K562 (cell line): Measurements from ENCODE around the gene LAMTOR1. TPM values are rescaled to one million over a fixed set of nuclear protein-coding genes. Genes with fewer than 3 reads are reported as not detected.

Experiments
- ATAC-seq: fragments of 200-7000 bp; cut with Tn5 transposase; 3 replicates; pipeline ENCODE4 v1.9.1; 2020; ENCODE audit warnings: moderate library complexity
- BruUV-seq: library from RNA; stranded (reverse); fragments of 400-500 nt; replicated peaks from 2 replicates; lab custom pipeline; 2021; lab: Mats Ljungman, UMichigan
- CTCF ChIA-PET: fragments of 300-600 bp; formaldehyde crosslinking; extraction: SDS; loops from one replicate; lab custom pipeline; 2021; ENCODE audit warnings: low intra/inter-chr PET ratio; lab: Yijun Ruan, JAX
- POLR2A ChIA-PET: fragments of 300-600, 350-650 bp; sonication (Branson Sonifier 250); formaldehyde crosslinking; extraction: SDS; loops from one replicate; lab custom pipeline; 2021; ENCODE audit warnings: antibody characterized with exemption, inconsistent platforms; lab: Yijun Ruan, JAX
- DNase-seq, 4 experiments: peaks; one replicate each; pipeline versions ENCODE4 v3.0.0 to v3.0.0-alpha.2; 2011 to 2018; ENCODE audit warnings: low spot score in 3 of 4, mixed read lengths in 3 of 4; ENCODE audit errors: extremely low read depth in 1 of 4
- FAIRE-seq: peaks from 2 replicates; lab custom pipeline; 2011; peaks lifted over from hg19 to GRCh38; lab: Jason Lieb, UNC
- H2AFZ ChIP-seq: 2 replicates; pipeline ENCODE4 v1.6.0; 2011; ENCODE audit warnings: low read depth, low read length, control low read depth, inconsistent platforms
- H3K27ac ChIP-seq: fragments of 200-600 bp; 3 replicates; pipeline ENCODE4 v1.8.0; 2011; ENCODE audit warnings: low read depth, mild to moderate bottlenecking, control low read depth, inconsistent platforms, low read length, moderate library complexity, mixed read lengths; ENCODE audit errors: extremely low read depth
- H3K27me3 ChIP-seq, 2 experiments: fragments of 300-600 bp in 1 of 2; 2 replicates in 1 of 2; 3 replicates in 1 of 2; pipeline versions ENCODE4 v1.6.0 to v1.8.0; 2011; ENCODE audit warnings: inconsistent platforms in 2 of 2, low read length in 2 of 2, mild to moderate bottlenecking in 1 of 2, mixed read lengths in 1 of 2, moderate library complexity in 1 of 2; ENCODE audit not compliant: control insufficient read depth in 2 of 2, insufficient read depth in 2 of 2
- H3K36me3 ChIP-seq: fragments of 300-600 bp; 3 replicates; pipeline ENCODE4 v1.8.0; 2011; ENCODE audit warnings: mild to moderate bottlenecking, low read length, inconsistent platforms; ENCODE audit not compliant: control insufficient read depth, insufficient read depth
- H3K4me1 ChIP-seq, 2 experiments: fragments of 200-600 bp in 1 of 2; replicated peaks in 1 of 2; 2 replicates in 1 of 2; 3 replicates in 1 of 2; pipeline versions ENCODE4 v1.5.1 to v1.8.0; 2011; ENCODE audit warnings: inconsistent platforms in 2 of 2, low read length in 2 of 2, mild to moderate bottlenecking in 1 of 2, mixed read lengths in 1 of 2, moderate library complexity in 1 of 2; ENCODE audit not compliant: control insufficient read depth in 2 of 2, insufficient read depth in 2 of 2
- H3K4me2 ChIP-seq: 2 replicates; pipeline ENCODE4 v1.6.1; 2011; ENCODE audit warnings: low read length, control low read depth, inconsistent platforms, mixed read lengths; ENCODE audit not compliant: insufficient read depth
- H3K4me3 ChIP-seq: fragments of 200-600 bp; sonication (generic), shearing (Covaris generic); 2 replicates; pipeline ENCODE4 v1.5.1; 2016; ENCODE audit warnings: control low read depth, inconsistent platforms
- H3K79me2 ChIP-seq: fragments of 200-600 bp; 3 replicates; pipeline ENCODE4 v1.8.0; 2011; ENCODE audit warnings: low read length, inconsistent platforms; ENCODE audit not compliant: control insufficient read depth, insufficient read depth
- H3K9ac ChIP-seq, 2 experiments: 2 replicates each; pipeline versions ENCODE4 v1.6.0 to v1.6.1; 2011; ENCODE audit warnings: low read depth in 2 of 2, low read length in 2 of 2, control low read depth in 1 of 2, inconsistent platforms in 1 of 2, mild to moderate bottlenecking in 1 of 2, mixed read lengths in 1 of 2; ENCODE audit not compliant: insufficient read depth in 1 of 2
- H3K9me1 ChIP-seq: one replicate; pipeline ENCODE4 v1.6.0; 2011; ENCODE audit warnings: inconsistent platforms, mild to moderate bottlenecking, low read length, moderate library complexity; ENCODE audit not compliant: control insufficient read depth, insufficient read depth
- H3K9me3 ChIP-seq: replicated peaks from 2 replicates; pipeline ENCODE4 v1.5.1; 2011; ENCODE audit warnings: low read depth, low read length, inconsistent platforms; ENCODE audit not compliant: control insufficient read depth, insufficient read depth
- H4K20me1 ChIP-seq: replicated peaks from 2 replicates; pipeline ENCODE4 v1.6.1; 2011; ENCODE audit warnings: low read length, inconsistent platforms, mixed read lengths; ENCODE audit not compliant: control insufficient read depth, insufficient read depth
- ARID2 ChIP-seq: fragments of 450-650 bp; IDR thresholded peaks from 2 replicates; pipeline ENCODE4 v1.6.1; 2017; ENCODE audit warnings: antibody characterized with exemption, mild to moderate bottlenecking
- BMI1 ChIP-seq: fragments of 150-350 bp; IDR thresholded peaks from 2 replicates; pipeline ENCODE4 v1.6.1; 2014; ENCODE audit warnings: low read length
- CBFA2T2 ChIP-seq: fragments of 450-650 bp; conservative IDR thresholded peaks from 2 replicates; pipeline ENCODE4 v1.6.1; 2017; ENCODE audit warnings: mild to moderate bottlenecking
- CBFB ChIP-seq: sonication (generic); formaldehyde crosslinking; IDR thresholded peaks from 2 replicates; pipeline ENCODE4 v1.4.0; 2020; ENCODE audit warnings: mild to moderate bottlenecking, missing genetic modification reagents
- CBX5 ChIP-seq: IDR thresholded peaks from 2 replicates; pipeline ENCODE4 v1.6.1; 2014; ENCODE audit warnings: low read depth, borderline replicate concordance
- FOXJ2 ChIP-seq: fragments of 200-800 bp; sonication (Bioruptor generic); IDR thresholded peaks from 2 replicates; pipeline ENCODE4 v1.6.1; 2016; ENCODE audit warnings: missing genetic modification characterization, missing compliant biosample characterization
- HSF4 ChIP-seq: fragments of 250-450 bp; sonication (Bioruptor Pico); IDR thresholded peaks from 2 replicates; pipeline ENCODE4 v2.1.2; 2022; ENCODE audit warnings: mild to moderate bottlenecking, moderate library complexity, borderline replicate concordance
- MAZ ChIP-seq, 2 experiments: fragments of 450-650 bp in 1 of 2; sonication (generic) in 1 of 2; formaldehyde crosslinking; IDR thresholded peaks in 1 of 2; conservative IDR thresholded peaks in 1 of 2; 2 replicates each; pipeline versions ENCODE4 v1.4.0 to v1.5.0; 2020; ENCODE audit warnings: mild to moderate bottlenecking in 1 of 2, missing genetic modification reagents in 1 of 2
- MCM3 ChIP-seq: fragments of 450-650 bp; IDR thresholded peaks from 2 replicates; pipeline ENCODE4 v1.6.1; 2016
- MYC ChIP-seq, 2 experiments: fragments of 250-450 bp in 1 of 2; sonication (Bioruptor Pico) in 1 of 2; IDR thresholded peaks; 2 replicates each; pipeline versions ENCODE4 v1.5.1 to v1.6.1; 2012 to 2021; ENCODE audit warnings: low read depth in 2 of 2, borderline replicate concordance in 1 of 2, improper control_type of control experiment in 1 of 2, low read length in 1 of 2, mild to moderate bottlenecking in 1 of 2, moderate library complexity in 1 of 2
- NCOA2 ChIP-seq, 2 experiments: fragments of 450-650 bp; IDR thresholded peaks; 2 replicates each; pipeline ENCODE4 v1.6.1; 2018; ENCODE audit warnings: mild to moderate bottlenecking in 2 of 2, moderate library complexity in 1 of 2; ENCODE audit not compliant: partially characterized antibody in 2 of 2
- PHF8 ChIP-seq: fragments of 200-600 bp; sonication (generic); IDR thresholded peaks from 2 replicates; pipeline ENCODE4 v1.6.1; 2012; ENCODE audit warnings: mixed run types, mild to moderate bottlenecking, inconsistent platforms, low read length, moderate library complexity, borderline replicate concordance
- PML ChIP-seq: IDR thresholded peaks from 2 replicates; pipeline ENCODE4 v1.6.1; 2012; ENCODE audit warnings: low read length, inconsistent platforms
- POLR2A ChIP-seq: fragments of 450-650 bp; conservative IDR thresholded peaks from 2 replicates; pipeline ENCODE4 v1.6.1; 2016
- POLR2AphosphoS5 ChIP-seq: IDR thresholded peaks from 2 replicates; pipeline ENCODE4 v1.6.1; 2011; ENCODE audit warnings: mild to moderate bottlenecking, low read depth, low read length, moderate library complexity; ENCODE audit not compliant: control insufficient read depth, insufficient read depth
- PTBP1 ChIP-seq: fragments of 200-400 bp; formaldehyde crosslinking; IDR thresholded peaks from 2 replicates; pipeline ENCODE4 v1.6.1; 2017; ENCODE audit warnings: low read depth, low read length
- PURB ChIP-seq: sonication (generic); formaldehyde crosslinking; IDR thresholded peaks from 2 replicates; pipeline ENCODE4 v1.9.0; 2021; ENCODE audit warnings: low read depth, mild to moderate bottlenecking, missing genetic modification reagents
- SOX6 ChIP-seq: fragments of 450-650 bp; IDR thresholded peaks from 2 replicates; pipeline ENCODE4 v1.6.1; 2014; ENCODE audit warnings: mild to moderate bottlenecking
- ZNF347 ChIP-seq: fragments of 450-650 bp; formaldehyde crosslinking; IDR thresholded peaks from 2 replicates; pipeline ENCODE4 v1.4.0; 2020; ENCODE audit warnings: low read depth, mild to moderate bottlenecking, moderate library complexity
- ZNF644 ChIP-seq: fragments of 200-800 bp; sonication (Bioruptor generic); IDR thresholded peaks from 2 replicates; pipeline ENCODE4 v1.6.1; 2016; ENCODE audit warnings: low read depth, missing genetic modification characterization, missing compliant biosample characterization
- ZNF655 ChIP-seq: fragments of 250-450 bp; sonication (Bioruptor Pico); IDR thresholded peaks from 2 replicates; pipeline ENCODE4 v1.5.0; 2021
- WGBS: fragments of 100-300 bp; shearing (Covaris generic); methylation state at CpG from one replicate; pipeline ENCODE4 v1.1.6; 2016; ENCODE audit warnings: low coverage, mixed read lengths; ENCODE audit not compliant: insufficient coverage; ENCODE audit errors: missing lambda C conversion rate; 5-methylcytosine and 5-hydroxymethylcytosine counted together
- in situ Hi-C: fragments of 300-500 bp; cut with MboI; formaldehyde crosslinking; loops from 4 replicates; pipeline ENCODE4 v1.15.0; 2018; ENCODE audit warnings: inconsistent platforms, mixed read lengths
- intact Hi-C: fragments of 100-400 bp; cut with micrococcal nuclease; formaldehyde crosslinking; loops from 2 replicates; pipeline ENCODE4 v1.14.2; 2022
- polyA plus RNA-seq, 8 experiments: library from polyadenylated mRNA; depleted of rRNA in 4 of 8; stranded (reverse) in 5 of 8; unstranded in 3 of 8; fragments of >200 nt; fragmentation: Nextera tagmentation in 2 of 8; fragmentation: Illumina TruSeq in 1 of 8; extraction: Ambion mirVana in 2 of 8; extraction: Trizol in 1 of 8; gene quantifications; 2 replicates each; pipeline versions ENCODE4 v1.2.1 to v1.2.3, GENCODE V29; 2011 to 2014; ENCODE audit warnings: inconsistent platforms in 1 of 8, missing spikeins in 1 of 8
- total RNA-seq, 7 experiments: library from RNA; depleted of rRNA in 6 of 7; stranded (reverse); fragments of >200 nt in 6 of 7; fragmentation: Illumina TruSeq in 2 of 7; extraction: Trizol in 2 of 7; gene quantifications; 2 replicates each; pipeline versions ENCODE4 v1.2.1 to v1.2.3, GENCODE V29; 2011 to 2021; ENCODE audit warnings: low replicate concordance in 1 of 7
- TF ChIP-seq, protein P1 (sequence below): fragments of 450-650 bp; formaldehyde crosslinking; IDR thresholded peaks from 2 replicates; pipeline ENCODE4 v1.4.0; 2020; ENCODE audit warnings: mild to moderate bottlenecking

LAMTOR1 gene
- total and polyA plus RNA-seq, 9 of the 15 experiments (the other 6 are each of a cell fraction or from before 2014, with no cell fraction given) = 62.6 to 104 (median 85.3) TPM

- in situ Hi-C loops = loop anchor here (5.0 kb wide), 1 partner anchor 64 kb away; no protein-coding TSS in a partner anchor
- CTCF ChIA-PET = interaction anchor here (0.9 to 2.5 kb wide), 7 partner anchors 17 to 340 kb away, joined by 3 to 54 read pairs (median 6); no protein-coding TSS in a partner anchor
- H3K4me3 ChIP-seq = no peak overlapping the region
- TF ChIP-seq MCM3 (no peak), FOXJ2 (tag) (no peak), BMI1 (no peak), CBX5 (0 out of 2 replicates have a peak, but pooled peaks have one; percentile 18), MYC (IDR thresholded peaks at IDR 0.05; ENCODE audit: low read depth, low read length) (0 out of 2 replicates have a peak, but pooled peaks have one; percentile 24), MYC (CRISPR knock-in tag; IDR thresholded peaks at IDR 0.05; ENCODE audit: borderline replicate concordance, low read depth) (no peak), PURB (CRISPR knock-in tag) (no peak), NCOA2 (IDR thresholded peaks at IDR 0.05; ENCODE audit: partially characterized antibody in 2 of 2) (no peak), POLR2A (no peak), PTBP1 (no peak), CBFA2T2 (no peak), PML (no peak), ZNF655 (CRISPR knock-in tag) (no peak), ZNF347 (CRISPR knock-in tag) (no peak), ARID2 (0 out of 2 replicates have a peak, but pooled peaks have one; percentile 46), SOX6 (0 out of 2 replicates have a peak, but pooled peaks have one; percentile 24), POLR2AphosphoS5 (peak; percentile 38; the same call in 1 of the 2 replicates), CBFB (CRISPR knock-in tag) (peak; percentile 45; the same call in 1 of the 2 replicates), PHF8 (no peak), HSF4 (no peak), ZNF644 (no peak), MAZ (CRISPR knock-in tag; conservative IDR thresholded peaks at IDR 0.05 in 1 of 2, IDR thresholded peaks at IDR 0.05 in 1 of 2) (peak; percentile 62 to 81)
- TF ChIP-seq, protein P1, sequence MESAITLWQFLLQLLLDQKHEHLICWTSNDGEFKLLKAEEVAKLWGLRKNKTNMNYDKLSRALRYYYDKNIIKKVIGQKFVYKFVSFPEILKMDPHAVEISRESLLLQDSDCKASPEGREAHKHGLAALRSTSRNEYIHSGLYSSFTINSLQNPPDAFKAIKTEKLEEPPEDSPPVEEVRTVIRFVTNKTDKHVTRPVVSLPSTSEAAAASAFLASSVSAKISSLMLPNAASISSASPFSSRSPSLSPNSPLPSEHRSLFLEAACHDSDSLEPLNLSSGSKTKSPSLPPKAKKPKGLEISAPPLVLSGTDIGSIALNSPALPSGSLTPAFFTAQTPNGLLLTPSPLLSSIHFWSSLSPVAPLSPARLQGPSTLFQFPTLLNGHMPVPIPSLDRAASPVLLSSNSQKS = no peak
These were observed 11.8 kb downstream of the LAMTOR1 start for GRCh38 chr11:72091292-72091691.

More at GRCh38 chr11:72091292-72091691, 11.8 kb downstream of the LAMTOR1 start:
- intact Hi-C loops = loop anchor here (1.0 to 2.0 kb wide), 4 partner anchors 54 to 114 kb away; no protein-coding TSS in a partner anchor
- FAIRE-seq (peak; percentile 93), ATAC-seq (peak; percentile 97), DNase-seq (peak; percentile 76 to 87 (median 82))
- Histone ChIP-seq H3K27me3 (no peaks in the 10 kb centered on the region), H3K27ac (peak overlapping the region; percentile 52; the same call in 1 of the 3 replicates), H3K4me2 (no peak overlapping the region), H3K9me1 (no peaks in the 10 kb centered on the region), H3K9ac (no peak overlapping the region), H3K4me1 (peaks cover 0 to 18% of the 10 kb centered on the region in 2 experiments; a peak in 3 of 5 replicates), H4K20me1 (peaks cover 5% of the 10 kb centered on the region; the same call in 1 of the 2 replicates), H3K9me3 (no peaks in the 10 kb centered on the region), H3K79me2 (no peaks in the 10 kb centered on the region), H3K36me3 (peaks cover 52% of the 10 kb centered on the region), H2AFZ (no peak overlapping the region)
- 40% methylated on average over 4 of the region's 4 CpGs for WGBS
- BruUV-seq = no TSS peak
- POLR2A ChIA-PET = interaction anchor here (0.6 to 2.3 kb wide), 12 partner anchors 8 to 347 kb away, joined by 3 to 15 read pairs (median 6); partner anchors contain the start of gene LAMTOR1
